Pancreas (tissue), 10 donors: ENCODE data around the gene MPL. TPM values are rescaled to one million over a fixed set of nuclear protein-coding genes. Genes with fewer than 3 reads are reported as not detected.

Experiments
- ATAC-seq, 4 donors: fragments of 200-7000 bp; cut with Tn5 transposase; one replicate each; pipeline versions ENCODE4 v1.8.0 to v1.9.1; 2020; ENCODE audit warnings: mild to moderate bottlenecking in 4 of 4, moderate library complexity in 4 of 4
- DNase-seq, 6 donors: peaks; one replicate each; pipeline ENCODE4 v3.0.0-alpha.2; 2020
- FAIRE-seq: peaks from 2 replicates; lab custom pipeline; 2012; peaks lifted over from hg19 to GRCh38; lab: Jason Lieb, UNC
- H3K27ac ChIP-seq, 4 donors: fragments of 200-600 bp; sonication (generic); 1 replicate in 3 of 4; 2 replicates in 1 of 4; pipeline versions ENCODE4 v1.5.0 to v1.8.0; 2020
- H3K27me3 ChIP-seq, 4 donors: fragments of 200-600 bp; one replicate each; pipeline ENCODE4 v1.8.0; 2021
- H3K36me3 ChIP-seq, 3 donors: fragments of 200-600 bp; sonication (generic) in 1 of 3; one replicate each; pipeline versions ENCODE4 v1.5.0 to v1.8.0; 2020 to 2021
- H3K4me1 ChIP-seq, 3 donors: fragments of 200-600 bp; one replicate each; pipeline ENCODE4 v1.8.0; 2021
- H3K4me3 ChIP-seq, 4 donors: fragments of 200-600 bp; sonication (generic) in 2 of 4; one replicate each; pipeline versions ENCODE4 v1.5.0 to v1.8.0; 2020 to 2021
- H3K9me3 ChIP-seq, 4 donors: fragments of 200-600 bp; one replicate each; pipeline ENCODE4 v1.8.0; 2021
- CTCF ChIP-seq, 4 donors: fragments of 200-600 bp; sonication (generic) in 3 of 4; IDR thresholded peaks; one replicate each; pipeline versions ENCODE4 v1.5.0 to v1.8.0; 2021; ENCODE audit warnings: antibody characterized with exemption in 4 of 4
- WGBS, 2 donors: extraction: QIAGEN DNeasy Blood & Tissue Kit; methylation state at CpG; one replicate each; pipeline ENCODE4 v1.1.7; 2013; 5-methylcytosine and 5-hydroxymethylcytosine counted together
- intact Hi-C, 3 donors: fragments of 100-400 bp; cut with DNase I; formaldehyde crosslinking; loops; one replicate each; pipeline versions ENCODE4 v1.11.1 to v1.14.2; 2022
- polyA plus RNA-seq, 2 donors: library from polyadenylated mRNA; stranded (reverse); fragments of 200-250 nt; gene quantifications; one replicate each; pipeline ENCODE4 v1.2.3, GENCODE V29; 2013
- total RNA-seq, 6 donors: library from RNA; stranded (reverse); fragmentation: NEBNext Ultra II Directional in 4 of 6; extraction: Animal tissue kit (Norgen Biotek cat#: 25700) in 4 of 6; gene quantifications; one replicate each; pipeline versions ENCODE4 v1.2.1 to v1.2.4, GENCODE V29; 2021 to 2023
- donor health status: healthy with polysubstance abuse.
- donor health status: DM: no; HTN: no; CAD: no; lungs with moderate emphysema.
- donor health status: DM: no; HTN: no; CAD: no.
- donor health status: control.
- donor health status: control.
- donor health status: Bipolar disorder and iron deficiency.
- donor health status: DM: yes; HTN: yes; CAD: no.
- donor health status: DM: no; HTN: no; CAD: no.
- donor health status: DM: no; HTN: no; CAD: no.
- donor health status: DM: yes; HTN: yes; CAD: no.

MPL gene
- total and polyA plus RNA-seq, 8 donors, result 0.08 to 0.43 (median 0.12) TPM; not detected in 2

GRCh38 chr1:43308635-43309404 is 28.8 kb upstream of the MPL start:
- Histone ChIP-seq H3K4me3 (no peak overlapping the region), H3K4me1 (no peaks in the 10 kb centered on the region), H3K9me3 (no peaks in the 10 kb centered on the region), H3K27ac (no peak overlapping the region), H3K27me3 (no peaks in the 10 kb centered on the region), H3K36me3 (no peaks in the 10 kb centered on the region)
- ATAC-seq (no peak), DNase-seq (peak in 2 of 6 donors; percentile 30 to 47), FAIRE-seq (no peak)
- TF ChIP-seq CTCF (IDR thresholded peaks at IDR 0.05), result no peak
- intact Hi-C loops, result no loop called here
- WGBS, 2 donors, result 94% methylated on average over 20 of the region's 20 CpGs

GRCh38 chr1:43309405-43310025 is 28.1 kb upstream of the MPL start:
- H3K36me3 ChIP-seq, result no peaks in the 10 kb centered on the region
- WGBS, 2 donors, result 88 to 90% methylated on average over 13 of the region's 13 CpGs
- H3K4me1 ChIP-seq, result no peaks in the 10 kb centered on the region
- FAIRE-seq, result no peak
- no peak overlapping the region for H3K27ac ChIP-seq
- DNase-seq, result peak in 1 of 6 donors; percentile 30
- TF ChIP-seq CTCF (IDR thresholded peaks at IDR 0.05), result no peak
- intact Hi-C loops, result no loop called here
- no peak overlapping the region for H3K4me3 ChIP-seq
- H3K27me3 ChIP-seq, result no peaks in the 10 kb centered on the region
- no peaks in the 10 kb centered on the region for H3K9me3 ChIP-seq
- ATAC-seq, result no peak

GRCh38 chr1:43311521-43311920 is 26.1 kb upstream of the MPL start:
- no peaks in the 10 kb centered on the region for H3K27me3 ChIP-seq
- FAIRE-seq (no peak), ATAC-seq (no peak), DNase-seq (peak in 1 of 6 donors; percentile 39)
- no peak overlapping the region for H3K4me3 ChIP-seq
- H3K4me1 ChIP-seq, result no peaks in the 10 kb centered on the region
- WGBS, 2 donors, result 87 to 88% methylated on average over 9 of the region's 9 CpGs
- TF ChIP-seq CTCF (IDR thresholded peaks at IDR 0.05), result no peak
- intact Hi-C loops, result no loop called here
- H3K36me3 ChIP-seq, result no peaks in the 10 kb centered on the region
- no peaks in the 10 kb centered on the region for H3K9me3 ChIP-seq
- no peak overlapping the region for H3K27ac ChIP-seq

- 88 to 92% methylated on average over 19 of the region's 19 CpGs for WGBS, 2 donors
- Histone ChIP-seq H3K27ac (no peak overlapping the region), H3K4me3 (no peak overlapping the region), H3K9me3 (no peaks in the 10 kb centered on the region), H3K27me3 (no peaks in the 10 kb centered on the region), H3K36me3 (no peaks in the 10 kb centered on the region), H3K4me1 (no peaks in the 10 kb centered on the region)
- peak in 1 of 6 donors; percentile 46 for DNase-seq
- no peak for TF ChIP-seq CTCF (IDR thresholded peaks at IDR 0.05)
- FAIRE-seq, result no peak
- intact Hi-C loops, result no loop called here
- no peak for ATAC-seq
Observed at GRCh38 chr1:43312212-43312623, 25.4 kb upstream of the MPL start.
